Measurements from ENCODE around the gene MGMT.

Gene MGMT

DNA sequence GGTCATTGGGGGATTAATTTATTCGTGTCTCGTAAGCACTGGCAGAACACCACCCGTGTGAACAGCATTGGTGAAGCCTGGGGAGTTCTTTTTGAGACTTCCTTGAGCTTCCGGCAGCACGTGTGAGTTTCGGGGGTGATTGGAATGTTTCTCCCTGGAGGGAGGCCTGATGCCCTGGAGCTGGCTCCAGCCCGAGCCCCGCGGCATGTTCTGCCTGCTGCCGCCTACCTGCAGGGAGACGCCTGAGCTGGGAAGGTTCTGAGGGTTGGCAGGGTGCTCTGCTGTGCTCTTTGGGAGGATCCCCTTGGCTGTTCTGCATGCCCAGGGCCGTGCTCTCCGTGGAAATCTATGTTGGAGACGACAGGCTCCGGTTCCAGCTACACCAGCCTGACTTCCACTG lies 159.3 kb downstream of the MGMT start:
- DNase-seq: no peak

DNA sequence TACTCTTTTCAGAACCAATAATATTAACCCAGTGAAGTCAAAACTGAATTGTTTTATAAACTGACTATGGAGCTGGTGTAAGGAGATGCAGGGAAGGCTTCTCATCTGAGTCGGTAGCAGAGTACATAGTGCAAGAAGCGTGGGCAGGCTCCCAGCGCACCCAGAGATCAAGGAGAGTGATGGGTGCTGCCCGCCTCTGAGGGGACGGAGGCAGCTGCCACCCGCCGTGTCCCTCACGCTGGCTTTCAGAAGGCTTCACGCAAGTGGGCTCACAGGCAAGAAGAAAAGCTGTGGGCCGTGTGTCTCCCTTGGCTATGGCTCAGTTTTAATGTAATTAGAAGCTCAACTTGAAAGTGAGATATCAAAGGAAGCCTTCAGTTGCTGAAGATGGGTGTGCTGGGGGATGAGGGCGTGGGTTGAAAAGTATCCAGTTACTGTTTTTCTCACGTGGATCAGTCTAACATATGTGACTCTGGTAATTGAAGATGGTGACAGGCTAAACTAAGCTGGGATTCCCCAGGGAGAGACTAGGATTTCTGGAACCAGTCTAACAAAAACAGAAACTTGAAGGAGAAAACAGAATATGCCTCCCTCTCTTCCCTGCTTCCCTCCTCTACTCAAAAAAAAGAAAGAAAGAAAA lies 159.9 kb downstream of the MGMT start:
- no peak for DNase-seq

DNA sequence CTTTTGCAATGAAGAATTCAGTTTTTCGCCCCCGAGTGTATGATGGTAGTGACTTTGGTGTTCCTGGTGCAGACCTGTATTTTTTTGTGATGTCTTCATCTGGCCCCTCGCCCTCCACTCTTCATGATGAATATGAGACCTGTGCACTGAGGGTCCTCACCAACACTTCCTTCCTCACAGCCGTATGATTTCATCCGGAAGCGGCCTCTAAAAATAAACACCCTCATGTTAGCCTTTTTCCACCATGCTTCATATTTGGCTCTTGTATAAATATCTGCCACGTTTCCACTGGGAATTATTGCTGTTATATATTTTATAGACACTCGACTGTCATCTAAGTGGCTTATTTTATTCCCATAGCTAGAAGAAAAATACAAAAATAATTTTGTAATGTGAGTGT lies 160.4 kb downstream of the MGMT start:
- no peak for DNase-seq

DNA sequence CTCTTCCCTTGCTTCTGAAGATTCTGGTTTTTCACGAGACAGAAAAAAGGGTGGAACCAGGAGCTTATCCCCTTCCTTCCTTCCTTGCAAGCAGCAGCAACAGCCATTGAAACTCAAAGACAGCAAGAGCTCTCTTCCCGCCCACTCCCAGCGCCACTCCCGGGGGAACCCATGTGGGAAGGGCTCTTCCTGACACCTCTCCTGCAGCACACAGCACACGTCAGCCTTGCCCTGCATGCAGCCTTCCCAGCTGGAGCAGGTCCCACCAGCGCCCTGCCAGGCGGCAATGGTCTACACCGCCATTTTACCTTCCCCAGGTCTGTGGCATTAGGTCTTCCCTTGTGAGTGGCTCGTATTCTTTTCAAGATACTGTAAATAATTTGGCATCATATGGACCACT lies 161.8 kb downstream of the MGMT start:
- no peak for DNase-seq

DNA sequence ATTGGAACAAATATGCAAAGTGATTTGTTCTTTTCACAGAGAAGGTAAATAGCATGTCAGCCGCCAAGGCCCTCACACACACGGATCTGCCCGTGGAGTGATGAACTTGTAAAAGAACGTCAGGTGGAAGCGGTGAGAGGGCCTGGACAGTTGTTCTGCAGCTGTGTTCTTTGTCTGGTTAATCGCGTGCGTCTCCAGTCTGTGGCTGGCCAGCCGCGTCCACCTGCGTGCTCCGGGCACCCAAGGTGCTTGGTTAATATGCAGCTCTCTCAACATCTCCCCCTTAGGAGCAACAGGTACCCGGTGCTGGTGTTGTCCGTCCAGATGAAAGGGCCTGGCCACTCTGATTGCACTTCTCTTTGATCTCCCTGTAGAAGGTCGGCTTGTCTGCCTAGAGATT lies 162.9 kb downstream of the MGMT start:
- DNase-seq: no peak

DNA sequence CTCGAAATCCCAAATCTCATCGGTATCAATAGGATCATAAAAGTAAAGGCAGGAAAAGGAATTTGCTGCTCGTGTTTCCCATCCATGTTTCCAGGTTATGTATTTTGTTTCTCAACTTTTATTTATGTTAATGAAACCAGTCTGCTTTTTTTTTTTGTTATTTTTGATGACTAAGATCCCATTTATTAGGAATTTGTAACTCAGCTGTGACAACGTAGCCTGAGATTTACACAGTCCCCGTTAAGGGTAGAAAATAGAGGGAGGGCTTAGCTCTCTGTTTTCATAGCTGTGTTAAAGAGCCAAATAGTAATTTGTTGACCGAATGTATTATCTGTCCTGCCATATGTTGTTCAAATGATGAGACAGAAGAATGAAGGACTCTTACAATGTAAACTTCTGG lies 164.0 kb downstream of the MGMT start:
- DNase-seq: no peak

DNA sequence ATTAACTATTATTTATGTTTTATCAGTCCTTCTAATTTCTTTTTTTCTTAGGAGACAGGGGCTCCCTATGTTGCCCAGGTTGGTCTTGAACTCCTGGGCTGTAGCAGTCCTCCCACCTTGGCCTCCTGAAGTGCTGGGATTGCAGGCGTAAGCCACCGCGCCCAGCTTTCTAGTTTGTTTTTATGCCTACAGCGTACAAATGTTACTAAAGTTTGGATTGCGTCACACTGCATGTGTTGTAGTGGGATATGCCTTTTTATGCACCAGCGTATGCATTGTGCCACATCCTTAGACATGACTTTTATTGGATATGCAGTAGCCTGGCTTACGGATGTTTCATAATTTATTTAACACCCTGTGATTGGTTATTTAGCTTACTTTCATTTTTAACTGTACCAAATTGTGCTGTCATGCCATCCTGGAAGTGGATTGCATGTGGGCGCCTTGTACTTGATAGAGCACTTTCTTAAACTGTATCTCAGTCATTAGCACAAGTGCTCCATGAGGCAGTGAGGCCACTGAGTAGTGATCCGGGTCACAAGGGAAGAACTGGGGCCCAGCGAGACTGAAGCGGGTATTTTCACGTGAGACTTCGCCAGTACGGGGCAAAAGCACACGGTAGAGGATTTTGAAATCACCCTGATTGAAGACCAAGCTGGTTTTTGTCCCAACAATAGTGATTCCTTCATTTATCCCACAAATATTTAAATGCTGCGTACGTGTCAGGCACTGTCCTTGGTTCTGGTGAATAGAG lies 165.0 kb downstream of the MGMT start:
- no peak for DNase-seq

DNA sequence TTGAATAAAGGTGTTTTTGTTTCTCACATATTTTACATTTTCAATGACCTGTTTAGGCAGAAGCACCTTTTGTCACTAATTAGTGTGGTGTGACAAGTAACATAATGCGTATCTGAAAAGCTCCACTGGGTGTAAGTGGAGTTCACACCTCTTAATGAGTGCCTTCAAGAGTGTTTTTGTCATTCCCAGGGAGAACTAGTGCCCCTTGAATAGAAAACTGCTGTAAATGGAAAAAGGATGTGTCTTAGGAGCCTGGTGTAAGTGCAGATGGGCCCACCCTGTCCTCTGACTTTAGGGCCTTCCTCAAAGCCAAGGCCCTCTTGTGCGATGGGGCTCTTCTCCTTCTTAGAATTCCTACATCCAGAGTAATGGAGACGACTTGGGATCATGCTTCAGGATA lies 170.0 kb downstream of the MGMT start:
- DNase-seq: no peak

DNA sequence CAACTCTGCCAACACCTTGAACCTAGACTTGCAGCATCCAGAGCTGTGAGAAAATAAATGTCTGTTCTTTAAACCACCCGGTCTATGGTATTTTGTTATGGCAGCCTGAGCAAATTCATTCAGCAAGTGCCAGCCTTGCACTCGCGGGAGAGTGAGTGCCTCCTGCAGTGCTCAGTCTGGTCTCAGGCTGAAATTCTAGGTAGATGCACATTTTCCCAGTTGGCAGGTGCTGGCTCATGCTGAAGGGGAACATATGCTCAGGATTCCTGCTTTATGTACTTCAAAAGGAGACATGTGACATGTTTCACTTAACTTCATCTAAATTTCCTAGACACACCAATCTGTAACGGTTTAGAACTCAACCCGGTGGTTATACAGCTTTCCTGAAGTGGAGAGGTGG lies 170.8 kb downstream of the MGMT start:
- DNase-seq: no peak

DNA sequence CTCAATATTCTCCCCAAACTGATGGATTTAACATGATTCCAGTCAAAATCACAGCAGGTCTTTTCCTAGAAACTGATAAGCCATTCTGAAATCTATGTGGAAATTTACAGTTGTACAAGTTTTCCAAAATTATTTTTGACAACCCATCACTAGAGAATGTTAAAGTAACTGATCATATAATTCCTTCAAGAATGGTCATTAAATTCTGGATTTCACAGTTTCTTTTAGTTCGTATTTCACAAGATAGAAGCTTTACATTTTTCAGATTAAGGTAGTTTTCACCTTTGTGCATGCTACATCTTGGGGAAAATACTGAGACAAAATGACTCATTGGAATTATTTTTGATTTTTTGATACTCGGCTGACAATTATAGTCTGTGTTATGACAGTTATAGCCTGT lies 174.3 kb downstream of the MGMT start:
- DNase-seq: no peak

DNA sequence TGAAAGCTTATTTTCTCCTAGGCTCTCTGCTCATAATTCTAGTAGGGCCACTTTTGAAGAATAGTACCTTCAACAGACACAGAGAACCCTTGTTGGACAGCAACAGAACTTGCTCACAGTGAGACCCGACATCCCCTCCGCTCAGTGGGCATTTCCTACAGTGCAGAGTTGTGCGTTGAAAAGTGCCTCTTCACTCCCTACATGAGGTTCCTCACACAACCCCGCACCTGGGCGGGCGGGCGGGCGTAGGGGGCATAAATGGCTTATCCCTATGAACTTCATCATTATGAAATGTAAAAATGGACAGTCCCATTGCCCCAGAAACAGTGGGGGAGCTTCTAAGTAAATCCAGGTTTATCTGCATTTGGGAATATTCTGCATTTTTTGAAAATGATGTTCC lies 174.9 kb downstream of the MGMT start:
- no peak for DNase-seq

DNA sequence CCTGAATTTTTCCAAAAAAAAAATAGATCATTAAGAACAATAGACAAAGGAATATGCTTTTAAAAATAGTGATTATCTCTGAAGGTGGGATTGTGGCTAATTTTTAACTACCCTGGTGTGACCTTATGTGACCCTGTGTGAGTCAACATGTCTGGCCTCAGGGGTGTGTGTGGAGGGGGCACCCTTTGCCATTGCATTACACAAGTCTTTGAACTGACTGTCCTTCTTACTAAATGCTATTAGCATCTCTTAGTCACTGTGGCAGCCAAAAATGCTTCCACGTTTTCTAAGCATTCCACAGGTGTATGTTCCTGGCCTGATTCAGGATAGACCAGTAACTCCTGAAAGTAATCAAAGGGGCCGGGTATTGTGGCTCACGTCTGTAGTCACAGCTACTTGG lies 175.4 kb downstream of the MGMT start:
- DNase-seq: no peak

DNA sequence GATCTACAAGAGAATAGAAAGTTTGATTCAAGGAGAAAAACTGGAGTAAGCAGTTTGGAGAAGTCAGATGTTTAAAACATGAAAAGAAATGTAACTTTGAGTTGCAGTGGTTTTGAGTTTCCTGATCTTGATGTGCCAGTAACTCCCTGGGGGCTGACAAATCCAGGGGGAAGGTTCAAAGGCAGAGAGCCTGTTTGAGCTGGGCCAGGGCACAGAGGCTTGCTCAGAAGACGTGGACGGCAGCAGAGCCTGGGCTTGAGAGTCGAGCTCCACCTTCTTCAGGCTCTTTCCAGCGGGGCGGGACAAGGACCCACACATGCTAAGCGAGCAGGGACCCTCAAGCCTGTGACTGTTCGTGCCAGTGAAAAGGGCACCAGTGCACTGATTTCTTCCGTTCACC lies 176.2 kb downstream of the MGMT start:
- no peak for DNase-seq

DNA sequence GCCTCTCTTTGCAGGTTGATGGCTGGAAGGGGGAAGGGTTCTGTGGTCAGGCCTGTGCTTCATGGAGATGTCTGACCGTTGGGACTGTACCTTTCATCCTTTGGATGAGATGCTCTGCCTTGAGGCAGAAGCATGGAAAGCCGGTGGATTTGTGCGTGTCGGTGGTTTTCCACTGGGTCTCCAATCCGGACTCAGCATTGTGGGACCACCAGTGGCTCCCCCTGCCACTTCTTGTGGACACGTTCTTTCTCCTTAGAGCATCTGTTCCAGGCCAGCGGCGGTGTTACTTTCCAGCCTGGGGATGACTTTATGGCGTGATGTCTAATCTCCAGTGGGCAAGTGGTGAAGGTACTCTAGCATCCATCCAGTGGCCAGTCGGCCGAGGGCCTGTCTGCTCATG lies 178.4 kb downstream of the MGMT start:
- no peak for DNase-seq

DNA sequence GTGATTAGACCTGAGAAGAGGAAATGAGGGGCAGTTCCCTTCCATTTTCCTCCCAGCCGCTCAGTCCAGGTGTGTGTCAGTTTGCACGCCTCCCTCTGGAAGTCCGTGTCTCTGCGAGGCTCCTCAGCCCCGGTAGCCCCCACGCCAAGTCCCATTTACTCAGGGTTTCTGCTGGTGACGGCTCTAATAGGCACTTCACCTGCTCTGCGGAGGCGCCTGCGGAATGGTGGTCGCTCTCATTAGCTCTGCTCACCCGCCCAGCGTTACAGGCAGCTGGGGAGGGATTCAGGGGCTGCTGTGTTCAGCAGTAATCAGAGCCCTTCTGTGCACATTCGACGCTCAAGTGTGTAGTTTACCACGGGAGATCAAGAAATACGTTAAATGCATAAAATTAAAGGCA lies 179.9 kb downstream of the MGMT start:
- DNase-seq: no peak

DNA sequence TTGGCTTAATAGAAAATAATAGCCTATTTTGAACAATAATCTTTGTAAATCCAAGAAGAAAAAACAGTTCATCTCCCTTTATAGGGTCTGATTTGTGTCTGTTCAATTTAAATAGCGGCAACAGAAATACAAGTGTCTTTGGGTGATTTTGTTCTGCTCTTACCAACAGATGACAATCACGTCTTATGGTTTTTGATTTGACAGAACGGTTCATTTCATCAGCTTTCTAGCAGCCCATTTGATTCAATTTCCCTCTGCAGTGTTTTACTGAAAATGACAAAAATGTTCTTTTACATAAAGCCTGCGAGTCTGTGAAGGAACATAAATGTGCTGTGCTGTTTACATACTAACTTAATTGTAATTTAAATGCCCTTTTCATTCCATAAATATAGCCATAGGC lies 180.5 kb downstream of the MGMT start:
- DNase-seq: no peak

DNA sequence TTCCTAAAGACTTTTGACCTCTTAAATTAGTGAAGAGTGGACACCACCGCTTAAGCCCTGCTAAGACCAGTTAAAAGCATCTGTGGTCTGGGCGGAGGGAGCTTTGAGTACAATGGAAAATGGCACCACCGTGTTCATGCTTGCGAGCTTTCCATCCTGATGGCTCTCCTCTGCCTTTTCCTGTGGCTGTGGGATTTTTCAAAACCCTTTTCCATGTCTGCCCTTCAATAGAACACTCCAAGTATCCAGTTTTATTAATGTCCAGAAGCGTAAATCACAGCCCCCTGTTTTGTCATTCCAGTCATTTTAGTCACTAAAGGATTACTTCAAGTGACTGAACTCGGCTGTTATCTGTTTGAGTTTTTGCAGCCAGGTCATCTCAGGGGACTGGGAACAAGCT lies 181.8 kb downstream of the MGMT start:
- no peak for DNase-seq

DNA sequence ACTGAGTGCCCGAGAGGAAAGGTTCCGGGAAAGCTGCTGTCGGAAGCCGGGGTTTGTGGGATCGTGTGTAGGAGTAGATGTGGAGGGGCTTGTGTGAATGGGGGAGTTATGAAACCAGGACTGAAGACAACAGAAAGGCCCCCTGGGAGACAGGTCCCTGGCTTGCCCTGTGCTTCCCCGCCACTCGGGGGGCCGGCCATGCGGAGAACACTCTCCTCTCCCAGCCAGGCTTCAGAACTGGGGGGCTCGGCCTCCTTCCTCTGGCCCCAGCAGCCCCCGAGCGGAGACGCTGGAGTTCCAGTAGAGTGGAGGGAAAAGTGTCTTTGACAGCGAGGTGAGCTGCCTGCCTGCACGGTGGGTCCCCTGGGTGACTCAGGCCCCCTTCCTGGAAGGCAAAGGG lies 185.0 kb downstream of the MGMT start:
- no peak for DNase-seq

DNA sequence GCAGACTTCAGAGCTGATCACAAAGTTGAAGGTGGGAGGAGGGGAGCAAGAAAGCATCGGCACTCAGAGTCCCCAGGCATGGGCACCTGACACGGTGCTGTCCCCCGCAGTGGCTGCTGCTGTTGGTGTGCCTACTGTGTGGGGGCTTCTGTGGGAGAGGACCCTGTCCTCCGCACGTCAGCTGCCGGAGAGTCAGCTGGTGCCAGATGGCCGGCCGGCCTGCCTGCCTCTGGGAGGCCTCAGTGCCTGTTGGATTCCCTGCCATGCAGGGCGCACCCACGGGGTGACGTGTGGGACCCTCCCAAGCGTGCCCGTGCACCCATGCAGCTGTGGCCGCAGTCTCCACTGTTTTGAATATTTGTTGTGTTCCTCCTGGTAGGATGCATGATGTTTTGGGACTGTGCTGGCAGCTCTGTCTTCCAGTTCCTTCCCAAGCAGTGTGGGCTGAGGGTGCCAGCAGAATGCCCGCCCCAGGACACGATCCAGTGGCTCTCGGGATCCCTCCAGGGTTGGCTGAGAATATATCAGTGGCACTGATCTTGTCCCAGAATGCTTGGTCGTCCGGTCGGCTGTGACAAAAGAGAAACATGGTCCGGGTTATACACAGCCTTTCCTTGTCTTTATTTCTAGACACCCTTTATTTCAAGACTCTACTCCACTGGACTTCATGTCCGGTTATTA lies 185.6 kb downstream of the MGMT start:
- no peak for DNase-seq

DNA sequence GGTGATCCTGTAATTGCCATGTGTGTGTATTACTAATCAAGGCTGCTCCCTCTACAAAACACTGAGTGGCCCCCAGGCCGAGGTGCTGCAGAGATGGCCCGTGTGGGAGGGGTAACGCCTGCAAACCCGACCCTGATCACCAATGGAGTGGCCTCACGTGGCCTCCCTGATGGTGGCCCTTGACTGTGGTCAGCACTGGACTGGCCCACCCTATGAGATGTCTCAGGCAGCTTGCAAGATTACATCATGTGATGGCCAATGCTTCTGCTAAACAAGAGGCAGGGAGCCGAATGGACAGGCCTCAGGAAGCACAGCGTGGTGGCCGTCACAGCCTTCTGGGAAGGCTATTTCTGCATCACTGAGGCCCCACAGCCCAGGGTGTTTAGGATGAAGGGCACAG lies 186.4 kb downstream of the MGMT start:
- DNase-seq: no peak

DNA sequence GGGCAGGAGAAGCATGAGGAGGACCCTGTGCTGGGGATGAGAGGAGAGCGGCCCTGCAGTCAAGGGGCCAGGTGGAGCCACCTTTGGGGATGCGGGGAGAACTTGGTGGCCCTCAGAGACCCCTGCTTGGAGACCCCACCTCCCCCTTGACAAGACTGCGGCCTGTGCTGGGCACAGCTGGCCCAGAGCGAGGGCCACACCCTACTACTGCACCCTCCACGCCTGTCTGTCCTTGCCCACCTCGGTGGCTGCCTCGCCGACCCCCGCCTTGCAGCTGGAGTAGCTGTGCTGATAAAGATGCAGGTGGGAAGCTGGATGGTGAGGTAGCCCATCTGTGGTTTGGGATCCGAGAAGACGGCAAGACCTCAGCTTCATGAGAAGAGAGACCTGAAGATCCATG lies 186.8 kb downstream of the MGMT start:
- DNase-seq: no peak

DNA sequence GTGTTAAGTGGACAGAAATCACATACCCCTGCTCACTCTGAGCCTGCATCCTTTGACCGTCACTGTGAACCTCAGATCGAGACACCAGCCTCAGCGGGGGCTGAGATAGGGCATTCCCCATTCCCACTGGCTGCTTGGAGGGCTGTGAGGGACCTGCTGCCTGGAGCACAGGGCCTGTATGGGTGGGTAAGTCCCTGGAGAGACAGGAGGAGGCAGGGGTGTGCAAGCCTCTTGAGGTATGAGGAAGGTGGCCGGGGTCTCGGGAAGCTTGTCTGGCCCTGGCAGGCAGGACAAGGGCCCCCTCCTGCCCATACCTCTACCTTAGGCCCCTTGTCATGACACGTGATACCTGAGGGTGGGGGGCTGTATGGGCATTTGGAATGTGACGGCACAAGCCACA lies 187.4 kb downstream of the MGMT start:
- DNase-seq: no peak

DNA sequence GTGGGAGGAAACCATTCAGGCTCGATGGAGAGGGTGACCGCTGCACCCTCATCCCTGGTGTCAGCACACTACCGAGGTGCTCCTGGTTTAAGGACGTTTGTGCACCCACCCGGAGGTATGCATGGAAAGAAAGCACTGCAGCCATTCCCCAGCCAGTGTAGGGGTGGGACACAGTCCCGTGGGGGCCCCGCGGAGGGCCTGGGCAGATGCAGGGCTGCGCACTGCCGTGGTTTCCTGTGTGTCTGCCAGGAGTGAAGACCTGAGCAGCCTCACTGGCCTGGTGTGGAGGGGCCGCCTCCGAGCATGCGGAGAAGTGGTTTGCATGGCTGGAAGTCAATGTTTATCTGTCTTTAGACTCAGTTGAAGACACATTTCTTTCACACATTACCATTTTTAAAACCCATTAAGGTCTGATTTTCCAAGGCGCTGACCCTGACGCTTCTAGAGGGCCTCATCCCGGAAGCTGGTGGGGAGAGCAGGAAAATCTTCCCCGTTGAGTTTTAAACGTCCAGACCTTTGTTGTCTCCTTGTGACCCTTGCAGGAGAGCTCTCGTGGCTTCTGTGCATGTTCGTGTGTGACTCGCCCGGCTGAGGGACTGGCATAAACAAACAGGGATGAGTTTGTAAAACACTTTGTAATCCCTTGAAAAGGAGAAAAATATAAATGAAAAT lies 188.1 kb downstream of the MGMT start:
- no peak for DNase-seq

DNA sequence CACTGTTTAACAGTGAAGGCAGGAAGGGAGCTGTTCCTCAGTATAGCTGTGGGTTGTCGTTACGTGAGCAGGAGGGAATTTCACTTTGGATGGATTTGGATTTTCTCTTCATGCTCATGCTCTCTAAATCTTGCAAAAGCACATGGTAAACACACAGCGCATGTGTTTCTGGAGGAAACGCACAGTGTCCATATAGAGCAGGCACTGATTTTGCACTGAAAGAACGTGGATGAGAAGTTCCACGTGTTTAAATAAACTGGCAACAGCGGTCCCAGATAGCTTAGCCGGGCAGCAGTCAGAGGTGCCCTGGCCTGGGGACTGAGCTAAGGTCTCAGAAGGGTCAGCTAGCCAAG lies 188.6 kb downstream of the MGMT start:
- no peak for DNase-seq
